Muscle layer of duodenum (tissue), 2 donors: ENCODE measurements around the gene ELMO1.

Experiments used
- H3K27ac ChIP-seq: one replicate; pipeline ENCODE4 v1.7.0; 2013; ENCODE audit warnings: mild to moderate bottlenecking, low read length
- H3K27me3 ChIP-seq: one replicate; pipeline ENCODE4 v1.7.0; 2013; ENCODE audit warnings: low read depth, mild to moderate bottlenecking, control low read depth, low read length
- H3K36me3 ChIP-seq, 2 donors: one replicate each; pipeline ENCODE4 v1.7.0; 2013; ENCODE audit warnings: low read length in 2 of 2, control low read depth in 1 of 2, mild to moderate bottlenecking in 1 of 2; ENCODE audit not compliant: insufficient read depth in 2 of 2, control insufficient read depth in 1 of 2
- H3K4me1 ChIP-seq, 2 donors: one replicate each; pipeline ENCODE4 v1.7.0; 2013; ENCODE audit warnings: low read length in 2 of 2, mild to moderate bottlenecking in 2 of 2, control low read depth in 1 of 2, moderate library complexity in 1 of 2; ENCODE audit not compliant: insufficient read depth in 2 of 2, control insufficient read depth in 1 of 2
- H3K4me3 ChIP-seq, 2 donors: one replicate each; pipeline ENCODE4 v1.7.0; 2013; ENCODE audit warnings: low read length in 2 of 2, low read depth in 1 of 2, mild to moderate bottlenecking in 1 of 2
- H3K9me3 ChIP-seq, 2 donors: one replicate each; pipeline ENCODE4 v1.7.0; 2013; ENCODE audit warnings: low read length in 2 of 2, control low read depth in 1 of 2, mild to moderate bottlenecking in 1 of 2; ENCODE audit not compliant: control insufficient read depth in 1 of 2
- donor health status: healthy.

The ELMO1 gene

GRCh38 chr7:37337522-37337921 lies 111.1 kb downstream of the ELMO1 start:
- H3K27ac ChIP-seq = no peak overlapping the region

DNA sequence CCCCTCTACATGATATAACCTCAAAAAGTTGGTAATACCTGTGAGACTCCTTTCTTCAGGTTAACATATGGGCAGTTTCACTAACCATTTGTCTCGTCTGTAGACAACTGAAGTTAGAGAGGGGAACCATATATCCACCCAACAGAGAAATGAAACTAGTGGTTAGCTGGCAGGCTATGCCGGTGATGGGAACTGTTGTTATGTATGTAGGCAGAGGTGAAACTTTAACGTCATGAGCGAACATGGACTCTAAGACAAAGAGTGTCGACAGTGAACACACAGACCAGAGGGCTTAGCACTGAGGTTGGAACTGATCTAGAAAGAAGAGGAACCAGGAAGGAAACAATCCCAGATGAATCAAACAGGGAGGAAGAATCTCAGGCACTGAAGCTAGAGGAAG lies 112.4 kb downstream of the ELMO1 start:
- Histone ChIP-seq H3K9me3 (no peaks in the 10 kb centered on the region), H3K27ac (no peak overlapping the region), H3K27me3 (no peaks in the 10 kb centered on the region), H3K4me1 (no peaks in the 10 kb centered on the region), H3K4me3 (no peak overlapping the region), H3K36me3 (peaks cover 0 to 10% of the 10 kb centered on the region in 2 donors)

More at GRCh38 chr7:37337522-37337921, 111.1 kb downstream of the ELMO1 start:
- no peaks in the 10 kb centered on the region for H3K4me1 ChIP-seq
- H3K9me3 ChIP-seq = no peaks in the 10 kb centered on the region
- H3K36me3 ChIP-seq = peaks cover 0 to 10% of the 10 kb centered on the region in 2 donors
- no peaks in the 10 kb centered on the region for H3K27me3 ChIP-seq
- H3K4me3 ChIP-seq = no peak overlapping the region

DNA sequence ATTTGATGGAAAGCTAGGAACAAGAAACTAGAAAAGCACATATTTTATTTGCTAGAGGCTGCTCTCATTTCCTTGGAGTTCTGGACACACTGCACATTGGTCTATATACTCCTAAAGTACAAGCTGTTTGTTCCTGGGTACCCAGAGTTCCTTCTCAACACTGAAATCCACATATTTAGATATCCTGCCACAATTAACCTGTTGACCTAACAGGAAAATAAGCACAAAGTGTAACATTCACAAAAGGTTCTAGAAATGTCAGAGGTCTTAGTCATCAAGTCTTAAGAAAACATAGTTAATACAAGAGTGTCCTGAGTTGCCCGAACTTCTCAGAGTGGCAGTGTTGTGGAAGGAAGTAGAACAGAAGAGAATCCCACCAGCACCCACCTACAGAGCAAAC lies 115.6 kb downstream of the ELMO1 start:
- H3K4me3 ChIP-seq = no peak overlapping the region
- H3K4me1 ChIP-seq = no peaks in the 10 kb centered on the region
- H3K9me3 ChIP-seq = peaks cover 0 to 8% of the 10 kb centered on the region in 2 donors
- H3K27me3 ChIP-seq = no peaks in the 10 kb centered on the region
- peaks cover 0 to 4% of the 10 kb centered on the region in 2 donors for H3K36me3 ChIP-seq
- H3K27ac ChIP-seq = no peak overlapping the region

GRCh38 chr7:37332243-37333016 lies 116.2 kb downstream of the ELMO1 start:
- Histone ChIP-seq H3K9me3 (peaks cover 0 to 8% of the 10 kb centered on the region in 2 donors), H3K36me3 (no peaks in the 10 kb centered on the region), H3K4me3 (no peak overlapping the region), H3K4me1 (no peaks in the 10 kb centered on the region), H3K27ac (no peak overlapping the region), H3K27me3 (no peaks in the 10 kb centered on the region)

DNA sequence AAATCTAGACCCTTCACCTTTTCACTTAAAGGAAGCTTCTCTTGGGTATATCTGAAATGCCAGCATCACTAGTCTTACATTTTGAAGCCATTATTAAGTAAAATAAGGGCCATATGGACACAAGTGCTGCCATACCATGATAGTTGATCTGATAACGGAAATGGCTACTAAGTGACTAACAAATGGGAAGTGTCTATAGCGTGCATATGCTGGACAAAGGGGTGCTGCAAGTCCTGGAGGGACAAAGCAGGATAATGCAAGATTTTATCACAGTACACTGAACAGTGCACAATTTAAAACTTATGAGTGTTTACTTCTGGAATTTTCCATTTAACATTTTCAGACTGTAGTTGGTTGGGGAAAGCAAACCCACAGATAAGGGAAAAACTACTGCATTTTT lies 117.9 kb downstream of the ELMO1 start:
- no peaks in the 10 kb centered on the region for H3K4me1 ChIP-seq
- no peaks in the 10 kb centered on the region for H3K36me3 ChIP-seq
- no peak overlapping the region for H3K27ac ChIP-seq
- peaks cover 0 to 8% of the 10 kb centered on the region in 2 donors for H3K9me3 ChIP-seq
- H3K4me3 ChIP-seq = no peak overlapping the region
- H3K27me3 ChIP-seq = no peaks in the 10 kb centered on the region

GRCh38 chr7:37329940-37330339 lies 118.7 kb downstream of the ELMO1 start:
- peaks cover 0 to 8% of the 10 kb centered on the region in 2 donors for H3K9me3 ChIP-seq
- no peak overlapping the region for H3K27ac ChIP-seq
- no peak overlapping the region for H3K4me3 ChIP-seq

DNA sequence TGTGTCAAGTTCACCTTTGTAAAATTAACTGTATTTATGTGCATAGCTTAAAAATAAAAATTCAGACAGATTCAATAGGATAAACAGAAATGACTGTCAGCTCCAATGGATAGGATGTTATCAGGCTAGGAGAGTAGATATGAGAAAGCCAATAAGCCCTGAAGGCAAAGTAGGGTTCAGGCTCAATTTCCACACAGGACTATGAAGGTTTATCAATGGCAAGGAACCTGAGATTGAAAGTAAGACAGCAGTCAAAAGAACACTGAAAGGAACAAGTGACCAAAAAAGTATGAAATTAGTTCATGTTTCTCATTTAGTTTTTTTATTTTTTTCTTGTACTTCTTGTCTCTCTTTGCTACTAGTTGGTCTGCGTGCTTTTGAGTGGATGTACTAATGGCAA lies 121.4 kb downstream of the ELMO1 start:
- Histone ChIP-seq H3K27me3 (no peaks in the 10 kb centered on the region), H3K4me1 (no peaks in the 10 kb centered on the region), H3K27ac (no peak overlapping the region), H3K36me3 (no peaks in the 10 kb centered on the region), H3K4me3 (no peak overlapping the region), H3K9me3 (peaks cover 0 to 8% of the 10 kb centered on the region in 2 donors)

More at GRCh38 chr7:37329940-37330339, 118.7 kb downstream of the ELMO1 start:
- Histone ChIP-seq H3K36me3 (no peaks in the 10 kb centered on the region), H3K4me1 (no peaks in the 10 kb centered on the region), H3K27me3 (no peaks in the 10 kb centered on the region)

DNA sequence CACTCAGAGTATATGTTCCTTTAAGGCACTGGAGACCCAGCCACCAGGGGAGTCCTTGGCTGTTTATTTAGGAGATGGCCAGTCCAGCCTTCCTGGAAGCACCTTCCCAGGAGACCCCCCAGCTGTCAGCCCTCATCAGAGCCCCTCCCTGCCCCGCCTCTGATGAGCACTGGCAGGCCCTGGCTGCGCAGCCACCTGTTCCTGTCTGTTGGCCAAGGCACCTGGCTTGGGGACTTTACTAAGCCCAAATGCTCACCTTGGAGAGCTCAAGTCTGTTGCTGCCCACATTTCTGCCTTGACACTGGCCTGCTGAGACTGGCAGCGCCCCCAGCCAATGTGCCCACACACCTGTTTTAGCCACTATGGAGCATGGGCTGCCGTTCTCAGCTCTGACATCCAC lies 124.7 kb downstream of the ELMO1 start:
- Histone ChIP-seq H3K27ac (no peak overlapping the region), H3K9me3 (no peaks in the 10 kb centered on the region), H3K36me3 (no peaks in the 10 kb centered on the region), H3K4me1 (no peaks in the 10 kb centered on the region), H3K4me3 (no peak overlapping the region), H3K27me3 (no peaks in the 10 kb centered on the region)

DNA sequence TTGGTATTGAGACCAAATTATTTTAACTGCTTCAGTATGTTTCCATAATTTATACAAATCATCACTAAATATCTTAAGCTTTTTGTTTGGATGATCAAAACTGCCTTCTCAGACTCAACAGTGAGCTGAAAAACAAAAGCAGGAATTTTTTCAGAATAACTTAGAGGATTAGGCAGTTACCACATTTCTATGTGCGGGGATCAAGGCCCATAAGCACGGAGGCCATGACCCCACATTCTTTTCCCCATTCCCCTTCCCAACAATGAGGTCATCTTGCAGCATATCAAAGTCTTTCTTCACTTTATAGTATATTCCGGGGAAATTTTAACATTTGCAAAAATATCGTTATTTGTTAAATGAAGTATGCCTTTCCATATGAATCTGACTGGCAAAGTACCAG lies 125.8 kb downstream of the ELMO1 start:
- no peaks in the 10 kb centered on the region for H3K9me3 ChIP-seq
- H3K4me1 ChIP-seq = no peaks in the 10 kb centered on the region
- no peak overlapping the region for H3K27ac ChIP-seq
- no peaks in the 10 kb centered on the region for H3K27me3 ChIP-seq
- no peak overlapping the region for H3K4me3 ChIP-seq
- H3K36me3 ChIP-seq = no peaks in the 10 kb centered on the region

DNA sequence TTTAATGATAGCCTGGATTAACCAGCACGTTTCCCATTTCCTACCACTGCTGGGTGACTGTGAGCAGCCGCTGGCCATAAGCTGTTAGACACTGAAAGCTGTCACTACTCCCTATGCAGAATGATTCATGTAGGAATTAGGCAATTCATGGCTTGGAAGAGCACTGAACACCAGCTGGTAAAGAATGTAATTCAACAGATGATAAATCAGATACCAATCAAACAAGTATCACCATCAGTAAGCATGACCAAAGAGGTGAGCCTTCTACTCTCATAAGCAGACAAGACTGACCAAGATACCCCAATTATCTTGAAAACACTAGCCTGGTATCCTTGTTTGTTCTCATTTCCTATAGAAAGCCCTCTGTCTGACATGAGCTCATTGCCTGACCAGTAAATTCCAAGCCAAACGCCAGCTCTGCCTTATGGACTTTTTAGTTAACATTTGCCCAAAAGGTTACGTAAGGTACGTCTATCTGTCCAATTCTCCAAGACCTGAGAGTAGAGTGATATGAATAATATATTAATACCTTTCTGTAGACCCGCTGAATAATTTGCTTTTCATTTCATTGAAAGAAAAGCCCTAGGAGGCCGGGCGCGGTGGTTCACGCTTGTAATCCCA lies 127.7 kb downstream of the ELMO1 start:
- no peaks in the 10 kb centered on the region for H3K36me3 ChIP-seq
- H3K27ac ChIP-seq = no peak overlapping the region
- no peaks in the 10 kb centered on the region for H3K9me3 ChIP-seq
- no peak overlapping the region for H3K4me3 ChIP-seq
- H3K4me1 ChIP-seq = peaks cover 0 to 3% of the 10 kb centered on the region in 2 donors
- H3K27me3 ChIP-seq = no peaks in the 10 kb centered on the region

DNA sequence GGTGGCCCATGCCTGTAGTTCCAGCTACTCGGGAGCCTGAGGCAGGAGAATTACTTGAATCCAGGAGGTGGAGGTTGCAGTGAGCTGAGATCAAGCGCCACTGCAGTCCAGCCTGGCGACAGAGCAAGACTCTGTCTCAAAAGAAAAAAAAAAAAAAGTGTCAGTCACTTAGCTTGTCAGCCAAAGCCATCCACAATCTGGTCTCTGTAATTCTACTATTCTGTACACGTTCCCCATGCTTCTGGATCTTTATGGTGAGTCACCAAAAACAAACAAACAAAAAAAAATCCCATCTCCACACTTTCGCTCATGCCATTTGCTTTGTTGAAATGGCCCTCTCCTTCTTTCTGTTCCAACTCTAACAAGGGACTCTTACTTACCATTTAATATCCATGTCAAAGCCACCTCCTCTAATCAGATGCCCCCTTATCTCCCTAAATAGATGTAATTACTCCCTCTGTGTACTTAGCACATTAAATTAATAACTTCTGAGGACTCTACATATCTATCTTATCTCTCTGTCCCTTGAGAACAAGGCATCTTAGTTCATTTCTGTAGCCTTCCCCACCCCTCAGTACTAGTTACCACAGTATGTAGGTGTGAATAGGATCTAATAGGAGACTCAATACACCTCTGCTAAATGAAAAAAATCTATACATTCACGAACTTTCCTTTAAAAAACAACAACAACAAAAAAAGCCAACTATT lies 128.4 kb downstream of the ELMO1 start:
- Histone ChIP-seq H3K36me3 (no peaks in the 10 kb centered on the region), H3K27ac (no peak overlapping the region), H3K4me3 (no peak overlapping the region), H3K27me3 (no peaks in the 10 kb centered on the region), H3K9me3 (no peaks in the 10 kb centered on the region), H3K4me1 (peaks cover 0 to 3% of the 10 kb centered on the region in 2 donors)
